Measurements from ENCODE around the gene ADAM22. TPM values are rescaled to one million over a fixed set of nuclear protein-coding genes. Genes with fewer than 3 reads are reported as not detected.

The ADAM22 gene
- total RNA-seq, 1 experiment from 2014 or later = 10.0 TPM

GRCh38 chr7:88183051-88183450, 249.0 kb downstream of the ADAM22 start:
- Histone ChIP-seq H2AFZ (ENCODE audit: low read depth, low read length, poor library complexity, severe bottlenecking) (no peak overlapping the region), H3K4me1 (ENCODE audit: control insufficient read depth in 1 of 2, insufficient read depth in 2 of 2, low read length in 2 of 2) (peaks cover 0 to 8% of the 10 kb centered on the region in 2 experiments; a peak in 1 of 4 replicates), H3K36me3 (ENCODE audit: control insufficient read depth in 1 of 2, insufficient read depth in 2 of 2, low read length in 2 of 2) (no peaks in the 10 kb centered on the region), H3K4me3 (replicated peaks in 1 of 2; ENCODE audit: low read depth in 1 of 2, low read length in 2 of 2) (no peak overlapping the region), H3K27me3 (ENCODE audit: insufficient read depth, low read length) (no peaks in the 10 kb centered on the region), H3K9me2 (ENCODE audit: insufficient read depth) (no peaks in the 10 kb centered on the region), H3K9ac (ENCODE audit: low read length) (no peak overlapping the region), H3K79me2 (ENCODE audit: insufficient read depth, low read length) (no peaks in the 10 kb centered on the region), H3K27ac (ENCODE audit: low read depth, low read length) (no peak overlapping the region), H4K20me1 (ENCODE audit: insufficient read depth) (no peaks in the 10 kb centered on the region), H3K4me2 (ENCODE audit: low read length) (no peak overlapping the region), H3K9me3 (ENCODE audit: control insufficient read depth in 1 of 2, insufficient read depth in 1 of 2, low read depth in 1 of 2, low read length in 2 of 2) (no peaks in the 10 kb centered on the region)
- RAD21 ChIA-PET (ENCODE audit: low non-redundant PET in 1 of 2, low total read pairs in 2 of 2, uncharacterized antibody in 2 of 2, unreplicated experiment in 2 of 2) = interaction anchor here in 1 of 2 experiments (0.6 kb wide), 1 partner anchor 48 kb away, joined by 3 read pairs; no protein-coding TSS in a partner anchor
- POLR2A ChIA-PET = no interaction called here
- CTCF ChIA-PET = no interaction called here
- no peak for TF ChIP-seq EZH2phosphoT487 (IDR thresholded peaks at IDR 0.05; ENCODE audit: borderline replicate concordance)
- no peak for TF ChIP-seq FOSL1 (IDR thresholded peaks at IDR 0.05; ENCODE audit: low read depth)
- no peak for TF ChIP-seq JUND (IDR thresholded peaks at IDR 0.05)
- TF ChIP-seq ATF3 (IDR thresholded peaks at IDR 0.05) = no peak
- TF ChIP-seq POLR2AphosphoS5 (IDR thresholded peaks at IDR 0.05; ENCODE audit: low read depth, low read length) = no peak
- no peak for TF ChIP-seq RAD21 (IDR thresholded peaks at IDR 0.05; ENCODE audit: low read depth)
- no peak for TF ChIP-seq EGR1 (IDR thresholded peaks at IDR 0.05; ENCODE audit: low read depth)
- TF ChIP-seq SP1 (IDR thresholded peaks at IDR 0.05; ENCODE audit: low read depth) = no peak
- no peak for TF ChIP-seq EZH2 (IDR thresholded peaks at IDR 0.05)
- no peak for TF ChIP-seq CBX3 (IDR thresholded peaks at IDR 0.05; ENCODE audit: low read depth)
- no peak for TF ChIP-seq ZFX (IDR thresholded peaks at IDR 0.05)
- TF ChIP-seq CTCF (IDR thresholded peaks at IDR 0.05 in 2 of 3, conservative IDR thresholded peaks at IDR 0.05 in 1 of 3; ENCODE audit: borderline replicate concordance in 1 of 3, insufficient read depth in 1 of 3, low read depth in 2 of 3, low read length in 2 of 3) = no peak
- TF ChIP-seq SRF (IDR thresholded peaks at IDR 0.05; ENCODE audit: low read depth) = no peak
- BruUV-seq (replicated peaks) = no TSS peak
- DNase-seq (ENCODE audit: low read depth, low spot score) (no peak), ATAC-seq (no peak)
- intact Hi-C loops (cut with micrococcal nuclease) = no loop called here
